Measurements from ENCODE around the gene FAM72B. TPM values are rescaled to one million over a fixed set of nuclear protein-coding genes. Genes with fewer than 3 reads are reported as not detected.
"Not testable (repeated sequence)": the region's sequence is repeated elsewhere in the genome, so short reads cannot be mapped to it uniquely, and the experiment has no call there.

The FAM72B gene
- polyA plus RNA-seq, 1 donor (not counting 4 experiments of a cell fraction or from before 2014, with no cell fraction given), result 5.6 TPM

- H3K9me3 ChIP-seq (ENCODE audit: control insufficient read depth, low read depth, low read length); H4K20me1 ChIP-seq (ENCODE audit: control insufficient read depth, extremely low read depth, insufficient read depth, low read length); H2AFZ ChIP-seq (ENCODE audit: control insufficient read depth, low read length); H3K4me1 ChIP-seq (ENCODE audit: control insufficient read depth, extremely low read depth, insufficient read depth, low read length); H3K36me3 ChIP-seq (ENCODE audit: control insufficient read depth in 2 of 2, extremely low read depth in 1 of 2, insufficient read depth in 2 of 2, low read length in 2 of 2); dilution Hi-C loops (cut with MboI; ENCODE audit: extremely low pct_ligation_motif_present, low sequenced_read_pairs); H3K9ac ChIP-seq (ENCODE audit: control insufficient read depth, extremely low read depth, insufficient read depth, low read length); FAIRE-seq; H3K27me3 ChIP-seq (ENCODE audit: control insufficient read depth, extremely low read depth, insufficient read depth, low read length); H3K9me1 ChIP-seq (ENCODE audit: control insufficient read depth, extremely low read depth, insufficient read depth, low read length); H3K79me2 ChIP-seq (ENCODE audit: control insufficient read depth, insufficient read depth, low read length); H3K4me2 ChIP-seq (ENCODE audit: control insufficient read depth, extremely low read depth, insufficient read depth, low read depth, low read length); DNase-seq (ENCODE audit: low read depth, low spot score); H3K27ac ChIP-seq (ENCODE audit: control insufficient read depth, insufficient read depth, low read length); H3K4me3 ChIP-seq (ENCODE audit: control insufficient read depth in 2 of 3, extremely low read depth in 1 of 3, insufficient read depth in 2 of 3, low read depth in 1 of 3, low read length in 3 of 3): not testable (repeated sequence)
Measured at GRCh38 chr1:121168152-121168668, 15.9 kb downstream of the FAM72B start.

- H4K20me1 ChIP-seq (ENCODE audit: control insufficient read depth, extremely low read depth, insufficient read depth, low read length); dilution Hi-C loops (cut with MboI; ENCODE audit: extremely low pct_ligation_motif_present, low sequenced_read_pairs); H3K27ac ChIP-seq (ENCODE audit: control insufficient read depth, insufficient read depth, low read length); H2AFZ ChIP-seq (ENCODE audit: control insufficient read depth, low read length); H3K9me3 ChIP-seq (ENCODE audit: control insufficient read depth, low read depth, low read length); H3K9me1 ChIP-seq (ENCODE audit: control insufficient read depth, extremely low read depth, insufficient read depth, low read length); H3K4me1 ChIP-seq (ENCODE audit: control insufficient read depth, extremely low read depth, insufficient read depth, low read length); FAIRE-seq; H3K36me3 ChIP-seq (ENCODE audit: control insufficient read depth in 2 of 2, extremely low read depth in 1 of 2, insufficient read depth in 2 of 2, low read length in 2 of 2); H3K4me2 ChIP-seq (ENCODE audit: control insufficient read depth, extremely low read depth, insufficient read depth, low read depth, low read length); H3K9ac ChIP-seq (ENCODE audit: control insufficient read depth, extremely low read depth, insufficient read depth, low read length); H3K79me2 ChIP-seq (ENCODE audit: control insufficient read depth, insufficient read depth, low read length); DNase-seq (ENCODE audit: low read depth, low spot score); H3K27me3 ChIP-seq (ENCODE audit: control insufficient read depth, extremely low read depth, insufficient read depth, low read length); H3K4me3 ChIP-seq (ENCODE audit: control insufficient read depth in 2 of 3, extremely low read depth in 1 of 3, insufficient read depth in 2 of 3, low read depth in 1 of 3, low read length in 3 of 3): not testable (repeated sequence)
Measured at GRCh38 chr1:121167225-121167738, 16.9 kb downstream of the FAM72B start.

- FAIRE-seq; H3K9me1 ChIP-seq (ENCODE audit: control insufficient read depth, extremely low read depth, insufficient read depth, low read length); H3K4me3 ChIP-seq (ENCODE audit: control insufficient read depth in 2 of 3, extremely low read depth in 1 of 3, insufficient read depth in 2 of 3, low read depth in 1 of 3, low read length in 3 of 3); H3K4me1 ChIP-seq (ENCODE audit: control insufficient read depth, extremely low read depth, insufficient read depth, low read length); H3K27ac ChIP-seq (ENCODE audit: control insufficient read depth, insufficient read depth, low read length); H3K36me3 ChIP-seq (ENCODE audit: control insufficient read depth in 2 of 2, extremely low read depth in 1 of 2, insufficient read depth in 2 of 2, low read length in 2 of 2); H2AFZ ChIP-seq (ENCODE audit: control insufficient read depth, low read length); H3K27me3 ChIP-seq (ENCODE audit: control insufficient read depth, extremely low read depth, insufficient read depth, low read length); H3K9me3 ChIP-seq (ENCODE audit: control insufficient read depth, low read depth, low read length); H4K20me1 ChIP-seq (ENCODE audit: control insufficient read depth, extremely low read depth, insufficient read depth, low read length); dilution Hi-C loops (cut with MboI; ENCODE audit: extremely low pct_ligation_motif_present, low sequenced_read_pairs); H3K79me2 ChIP-seq (ENCODE audit: control insufficient read depth, insufficient read depth, low read length); H3K9ac ChIP-seq (ENCODE audit: control insufficient read depth, extremely low read depth, insufficient read depth, low read length); DNase-seq (ENCODE audit: low read depth, low spot score); H3K4me2 ChIP-seq (ENCODE audit: control insufficient read depth, extremely low read depth, insufficient read depth, low read depth, low read length): not testable (repeated sequence)
Measured at GRCh38 chr1:121165296-121165695, 18.8 kb downstream of the FAM72B start.

DNA sequence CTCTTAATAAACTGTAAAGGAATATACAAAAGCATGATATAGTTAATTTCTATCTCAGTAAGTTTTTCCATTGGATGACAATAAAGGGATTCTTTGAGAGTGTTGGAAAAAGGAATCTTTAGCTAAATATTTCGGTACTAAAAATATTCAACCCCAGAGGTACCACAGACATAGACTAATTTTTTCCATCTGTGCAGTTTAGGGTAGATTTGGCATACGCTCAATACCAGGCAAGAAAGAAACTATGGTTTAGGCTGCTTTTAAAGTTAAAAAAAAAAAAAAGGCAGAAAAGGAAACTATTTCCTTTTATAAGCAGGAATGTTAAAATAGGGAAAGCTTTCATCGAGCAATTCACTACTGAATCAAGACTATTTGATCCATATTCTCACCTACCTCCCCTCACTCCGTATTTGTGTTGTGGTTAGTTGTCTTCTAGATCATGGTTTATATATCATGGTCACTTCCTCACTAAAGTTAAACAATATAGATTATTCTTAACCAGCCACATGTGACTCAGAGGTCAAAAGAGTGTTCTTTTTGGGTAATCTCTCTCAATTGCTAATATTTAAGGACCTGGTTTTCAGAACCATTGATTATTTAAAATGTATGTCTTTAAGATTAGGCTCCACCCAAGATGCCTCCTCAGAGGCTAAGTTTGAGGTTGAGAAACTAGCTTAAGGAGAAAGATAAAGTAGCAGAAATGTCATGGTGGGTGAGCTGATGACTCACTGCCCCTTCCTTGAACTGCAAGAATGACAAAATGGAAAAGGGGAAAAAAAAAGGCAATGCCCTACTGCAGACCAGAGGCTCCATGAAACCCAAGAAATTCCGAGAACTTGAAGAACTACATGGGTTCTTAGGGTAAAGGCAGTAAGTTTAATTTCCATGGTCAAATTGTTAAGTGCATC, 20.0 kb downstream of the FAM72B start:
- H3K4me1 ChIP-seq (ENCODE audit: control insufficient read depth, extremely low read depth, insufficient read depth, low read length); H3K27ac ChIP-seq (ENCODE audit: control insufficient read depth, insufficient read depth, low read length); H3K27me3 ChIP-seq (ENCODE audit: control insufficient read depth, extremely low read depth, insufficient read depth, low read length); H4K20me1 ChIP-seq (ENCODE audit: control insufficient read depth, extremely low read depth, insufficient read depth, low read length); H3K9me3 ChIP-seq (ENCODE audit: control insufficient read depth, low read depth, low read length); dilution Hi-C loops (cut with MboI; ENCODE audit: extremely low pct_ligation_motif_present, low sequenced_read_pairs); FAIRE-seq; H3K79me2 ChIP-seq (ENCODE audit: control insufficient read depth, insufficient read depth, low read length); H3K9me1 ChIP-seq (ENCODE audit: control insufficient read depth, extremely low read depth, insufficient read depth, low read length); H3K36me3 ChIP-seq (ENCODE audit: control insufficient read depth in 2 of 2, extremely low read depth in 1 of 2, insufficient read depth in 2 of 2, low read length in 2 of 2); DNase-seq (ENCODE audit: low read depth, low spot score); H3K4me2 ChIP-seq (ENCODE audit: control insufficient read depth, extremely low read depth, insufficient read depth, low read depth, low read length); H2AFZ ChIP-seq (ENCODE audit: control insufficient read depth, low read length); H3K9ac ChIP-seq (ENCODE audit: control insufficient read depth, extremely low read depth, insufficient read depth, low read length); H3K4me3 ChIP-seq (ENCODE audit: control insufficient read depth in 2 of 3, extremely low read depth in 1 of 3, insufficient read depth in 2 of 3, low read depth in 1 of 3, low read length in 3 of 3): not testable (repeated sequence)

Measured in keratinocyte (primary cell).